ENCODE results near the gene PLXNA1.

GRCh38 chr3:126961191-126961790 is 21.6 kb upstream of the PLXNA1 start:
- TF ChIP-seq JUN (IDR thresholded peaks at IDR 0.05; ENCODE audit: low read depth, low read length), result no peak
- TF ChIP-seq POLR2AphosphoS5 (IDR thresholded peaks at IDR 0.05; ENCODE audit: low read depth, low read length), result no peak

Measured in H1 (cell line).